Measurements from ENCODE around the gene TIMM50.
"Not testable (repeated sequence)": the region's sequence is repeated elsewhere in the genome, so short reads cannot be mapped to it uniquely, and the experiment has no call there.

TIMM50 gene

DNA sequence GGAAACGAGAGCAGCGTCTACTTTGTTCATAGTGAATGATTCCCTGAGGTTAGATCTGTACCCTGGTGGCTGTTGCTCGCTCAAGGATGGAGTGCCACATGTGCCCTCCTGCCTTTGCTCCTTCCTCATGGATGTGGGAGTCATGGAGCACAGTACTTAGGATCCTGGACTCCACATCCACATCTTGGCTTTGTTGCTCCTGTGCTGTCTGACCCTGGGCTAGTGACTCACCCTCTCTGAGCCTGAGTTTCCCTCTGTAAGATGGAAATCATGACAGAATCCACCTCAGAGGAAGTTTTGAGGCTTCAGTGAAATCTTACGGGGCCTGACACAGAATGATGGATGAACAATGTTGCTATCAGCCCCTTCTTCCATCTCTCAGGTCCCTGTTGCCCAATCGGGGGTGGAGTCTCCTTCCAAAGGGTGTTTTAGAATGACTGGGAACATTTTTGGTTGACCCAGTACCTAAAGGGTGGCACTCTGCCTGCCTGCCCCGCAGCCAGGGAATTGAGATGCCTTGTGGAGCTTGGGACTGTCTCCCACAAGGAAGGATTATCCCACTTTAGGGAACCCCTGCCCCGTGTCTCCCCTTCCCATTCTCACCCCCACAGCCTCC is 9.8 kb upstream of the TIMM50 start:
- no peak for DNase-seq

DNA sequence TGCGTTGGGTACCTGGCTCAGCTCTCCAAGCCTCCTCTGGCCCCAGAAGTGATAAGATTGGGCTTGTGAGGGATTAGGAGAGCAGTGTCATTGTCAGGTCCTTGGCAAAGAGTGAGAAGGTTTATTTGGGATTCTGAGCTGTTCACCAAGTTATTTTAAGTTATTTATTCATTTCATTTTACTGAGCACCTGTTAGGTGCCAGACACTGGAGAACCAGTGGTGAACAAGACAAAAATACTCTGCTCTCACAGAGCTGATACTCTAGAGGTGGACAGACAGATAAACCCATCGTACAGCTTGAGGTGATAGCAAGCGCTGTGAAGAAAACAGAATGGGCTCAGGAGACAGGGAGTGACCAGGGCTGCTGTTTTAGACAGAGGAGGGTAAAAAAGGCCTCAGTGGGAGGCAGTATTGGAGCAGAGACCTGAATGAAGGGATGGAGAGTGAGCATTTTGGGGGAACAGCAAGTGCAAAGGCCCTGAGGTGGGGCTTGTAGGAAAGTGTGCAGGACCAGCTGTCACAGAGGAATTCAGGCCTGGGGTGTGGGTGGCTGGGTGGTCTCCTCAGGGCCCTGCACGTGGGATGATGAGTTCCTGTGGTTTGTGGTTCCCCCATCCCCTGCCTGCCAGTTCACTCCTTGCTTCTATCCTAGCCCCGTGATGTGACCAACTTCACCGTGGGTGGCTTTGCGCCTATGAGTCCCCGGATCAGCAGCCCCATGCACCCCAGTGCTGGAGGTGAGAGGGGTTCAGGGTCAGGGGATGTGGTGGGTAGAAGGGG is 8.7 kb upstream of the TIMM50 start:
- no peak for DNase-seq

GRCh38 chr19:39472746-39473442 is 7.7 kb upstream of the TIMM50 start:
- DNase-seq, result no peak

DNA sequence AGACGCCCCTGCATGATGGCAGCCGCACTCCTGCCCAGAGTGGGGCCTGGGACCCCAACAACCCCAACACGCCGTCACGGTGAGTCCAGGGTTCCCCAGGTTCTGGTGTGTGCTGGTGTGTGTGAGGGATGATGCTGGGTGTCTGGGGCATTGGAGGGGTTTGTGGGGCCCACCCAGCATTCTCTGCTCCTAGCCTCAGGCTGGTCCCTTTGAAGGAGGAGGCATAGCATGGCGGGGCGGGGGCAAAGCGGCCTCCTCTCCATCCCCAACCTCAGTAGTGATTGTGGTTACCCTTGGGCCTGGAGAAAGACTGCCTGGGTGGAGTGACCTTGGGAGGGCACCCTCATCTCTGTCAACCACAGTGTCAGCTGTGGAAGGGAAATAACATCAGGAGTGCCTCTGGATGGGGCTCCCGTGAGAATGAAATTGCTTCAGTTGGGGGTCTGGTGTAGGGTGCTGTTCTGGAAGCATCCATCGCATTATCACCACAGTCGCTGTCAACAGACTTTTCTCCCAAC is 7.1 kb upstream of the TIMM50 start:
- no peak for DNase-seq

- no peak for DNase-seq
These were observed 6.5 kb upstream of the TIMM50 start for GRCh38 chr19:39474139-39474620.

- no peak for DNase-seq
These were observed 4.9 kb upstream of the TIMM50 start for GRCh38 chr19:39475748-39476147.

GRCh38 chr19:39479319-39479801 is 1.3 kb upstream of the TIMM50 start:
- not testable (repeated sequence) for DNase-seq

DNA sequence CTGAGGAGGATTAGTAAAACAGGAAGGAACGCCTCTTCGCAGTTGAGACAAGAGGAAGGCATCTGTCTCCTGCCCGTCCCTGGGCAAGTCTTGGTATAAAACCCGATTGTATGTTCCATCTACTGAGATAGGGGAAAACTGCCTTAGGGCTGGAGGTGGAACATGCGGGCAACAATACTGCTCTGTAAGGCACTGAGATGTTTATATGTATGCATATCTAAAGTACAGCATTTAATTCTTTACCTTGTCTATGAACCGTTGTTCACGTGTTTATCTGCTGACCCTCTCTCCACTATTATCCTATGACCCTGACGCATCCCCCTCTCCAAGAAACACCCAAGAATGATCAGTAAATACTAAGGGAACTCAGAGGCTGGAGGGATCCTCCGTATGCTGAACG is 722 bp upstream of the TIMM50 start:
- no peak for DNase-seq

DNA sequence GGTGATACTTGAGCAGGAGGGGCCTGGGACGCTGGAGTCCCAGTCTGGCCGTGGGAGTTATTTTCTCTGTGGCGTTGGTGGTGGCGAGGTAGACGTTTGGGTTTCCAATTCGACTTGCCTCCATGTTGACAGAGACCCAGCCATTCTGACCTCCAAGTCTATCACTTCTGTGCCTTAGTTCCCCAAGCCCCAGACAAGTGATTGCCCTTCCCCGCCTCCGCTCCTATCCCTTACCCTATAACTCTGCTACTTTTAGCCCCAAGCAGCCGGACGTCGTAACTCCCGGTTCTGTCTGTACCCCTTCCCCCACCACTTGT is 549 bp downstream of the TIMM50 start:
- DNase-seq, result no peak

- DNase-seq, result no peak
These were observed 1.0 kb downstream of the TIMM50 start for GRCh38 chr19:39481676-39482075.

GRCh38 chr19:39483141-39483540 is 2.5 kb downstream of the TIMM50 start:
- DNase-seq, result no peak

- no peak for DNase-seq
These were observed 9.1 kb downstream of the TIMM50 start for GRCh38 chr19:39489756-39490155.

DNA sequence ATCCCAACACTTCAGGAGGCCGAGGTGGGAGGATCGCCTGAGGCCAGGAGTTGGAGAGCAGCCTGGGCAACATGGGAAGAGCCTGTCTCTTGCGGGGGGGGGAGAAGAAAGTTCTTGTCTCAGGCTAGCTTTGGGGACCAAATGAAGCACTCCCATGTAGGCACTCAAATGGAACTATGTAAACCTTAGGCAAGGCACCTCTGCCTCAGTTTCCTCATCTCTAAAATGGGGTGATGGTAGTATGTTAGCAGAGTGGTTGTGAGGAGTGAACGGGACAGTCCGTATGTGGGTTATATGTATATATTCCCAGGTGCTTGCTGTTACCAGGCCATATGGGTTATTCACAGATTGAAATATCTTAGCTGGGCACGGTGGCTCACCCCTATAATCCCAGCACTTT is 11.6 kb downstream of the TIMM50 start:
- no peak for DNase-seq

DNA sequence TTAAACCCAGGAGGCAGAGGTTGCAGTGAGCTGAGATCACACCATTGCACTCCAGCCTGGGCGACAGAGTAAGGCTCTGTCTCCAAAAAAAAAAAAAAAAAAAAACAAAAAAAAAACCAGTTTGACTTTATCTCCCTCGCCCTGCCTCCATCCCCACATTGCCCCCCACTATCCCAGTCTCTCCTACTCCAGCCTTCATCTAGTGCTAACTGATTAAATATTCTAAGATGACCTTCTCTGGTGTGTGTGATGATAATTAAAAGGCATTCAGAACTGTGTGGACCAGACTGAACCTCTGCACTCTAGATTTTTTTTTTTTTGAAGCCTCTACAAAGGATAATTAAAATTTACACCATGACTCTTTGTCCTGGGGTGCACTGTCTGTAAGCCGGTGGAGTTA is 12.2 kb downstream of the TIMM50 start:
- DNase-seq, result no peak

- no peak for DNase-seq
These were observed 14.0 kb downstream of the TIMM50 start for GRCh38 chr19:39494661-39495060.

- no peak for DNase-seq
These were observed 15.4 kb downstream of the TIMM50 start for GRCh38 chr19:39496063-39496462.

GRCh38 chr19:39497701-39497995 is 17.0 kb downstream of the TIMM50 start:
- no peak for DNase-seq

DNA sequence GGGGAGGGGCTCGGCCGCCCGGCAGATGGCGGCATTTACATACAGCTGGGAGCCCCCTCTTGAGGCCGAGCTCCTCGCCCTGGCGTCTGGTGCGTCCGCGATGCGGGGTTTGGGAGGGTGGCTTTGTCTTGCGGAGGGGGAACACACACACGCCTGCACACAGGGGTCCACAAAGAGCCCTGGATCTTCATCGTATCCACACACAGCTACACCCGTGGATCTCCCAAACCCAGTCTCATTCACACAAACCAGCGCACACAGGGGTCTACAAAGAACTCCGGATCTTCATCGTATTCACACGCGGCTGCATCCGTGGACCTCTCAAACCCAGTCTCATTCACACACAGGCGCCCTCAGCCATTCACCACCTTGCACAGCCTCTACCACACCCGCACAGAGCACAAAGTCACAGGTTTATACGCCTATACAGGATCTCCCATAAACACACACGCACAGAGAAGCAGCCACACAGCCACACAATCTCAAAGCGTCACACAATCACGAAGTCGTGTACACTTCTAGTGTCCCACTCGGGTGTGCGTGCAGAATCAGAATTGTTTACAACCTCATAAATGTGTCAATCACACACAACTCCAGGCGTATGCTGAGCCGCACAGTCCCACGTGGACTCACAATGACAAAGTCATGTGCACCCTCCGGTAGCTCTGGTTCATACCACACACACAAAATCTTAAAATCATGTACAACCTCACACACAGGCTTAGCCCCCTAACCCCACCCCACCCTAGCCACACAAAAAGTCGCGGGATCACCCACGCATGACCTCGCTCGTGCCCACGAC is 17.6 kb downstream of the TIMM50 start:
- DNase-seq, result no peak

- no peak for DNase-seq
These were observed 18.4 kb downstream of the TIMM50 start, which contains the start of gene DLL3 for GRCh38 chr19:39498798-39499642. DLL3 (plus strand) TSS chr19:39498947; CDS start chr19:39498975, 28 bp downstream.

DNA sequence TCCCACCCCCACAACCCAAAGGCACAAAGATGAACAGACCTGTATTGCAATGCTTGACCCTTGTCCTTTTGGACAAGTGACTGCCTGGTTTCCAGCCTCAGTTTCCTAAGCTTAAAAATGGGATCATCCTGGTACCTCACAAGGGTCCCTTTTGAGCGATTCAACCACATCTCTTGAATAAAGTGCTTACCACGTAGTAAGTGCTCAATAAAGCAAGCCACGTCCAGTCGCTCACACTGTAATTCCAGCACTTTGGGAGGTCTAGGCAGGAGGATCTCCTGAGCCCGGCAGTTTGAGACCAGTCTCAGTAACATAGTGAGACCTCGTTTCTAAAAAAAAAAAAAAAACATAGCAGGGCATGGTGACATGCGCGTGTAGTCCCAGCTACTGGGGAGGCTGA is 19.3 kb downstream of the TIMM50 start:
- no peak for DNase-seq

DNA sequence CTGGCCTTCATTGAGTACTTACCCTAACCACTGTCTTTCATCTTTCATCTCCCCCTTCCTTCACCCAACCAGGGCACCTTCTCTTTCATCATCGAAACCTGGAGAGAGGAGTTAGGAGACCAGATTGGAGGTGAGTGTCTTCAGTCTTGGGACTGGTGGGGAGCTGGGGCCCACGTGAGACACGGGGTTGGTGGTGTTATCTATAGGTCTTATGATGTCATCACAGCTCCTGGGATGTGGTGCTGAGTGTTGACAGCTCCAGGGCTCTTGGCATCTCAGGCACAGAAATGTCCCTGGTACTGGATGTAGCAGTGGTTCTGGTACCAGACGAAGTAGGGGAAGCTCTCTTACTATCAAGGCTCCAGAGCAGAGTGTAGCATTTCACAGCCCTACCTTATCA is 19.9 kb downstream of the TIMM50 start:
- no peak for DNase-seq

- no peak for DNase-seq
These were observed 20.7 kb downstream of the TIMM50 start for GRCh38 chr19:39501340-39501739.

Measured in NCI-H1048 (cell line).